ENCODE results near the gene ZNF521. TPM values are rescaled to one million over a fixed set of nuclear protein-coding genes. Genes with fewer than 3 reads are reported as not detected.

ZNF521 gene
- total RNA-seq, 1 experiment from 2014 or later = not detected

- H3K79me2 ChIP-seq (ENCODE audit: low read length) = no peaks in the 10 kb centered on the region
- H3K4me3 ChIP-seq (ENCODE audit: low read length) = no peak overlapping the region
- no peaks in the 10 kb centered on the region for H3K9me2 ChIP-seq (replicated peaks; ENCODE audit: insufficient read depth, low read length)
- H3K4me2 ChIP-seq (ENCODE audit: low read depth, low read length, poor library complexity, severe bottlenecking) = no peak overlapping the region
- DNase-seq = no peak
- no peaks in the 10 kb centered on the region for H3K4me1 ChIP-seq (ENCODE audit: low read length)
- no peak overlapping the region for H3K9ac ChIP-seq (ENCODE audit: low read length)
- H3K36me3 ChIP-seq (ENCODE audit: insufficient read depth, low read length) = no peaks in the 10 kb centered on the region
- H3K27ac ChIP-seq (ENCODE audit: low read length) = no peak overlapping the region
- no peaks in the 10 kb centered on the region for H3K9me3 ChIP-seq (ENCODE audit: low read length)
- no peaks in the 10 kb centered on the region for H4K20me1 ChIP-seq (ENCODE audit: insufficient read depth, low read depth, low read length)
- H2AFZ ChIP-seq (ENCODE audit: low read length) = no peak overlapping the region
- no peaks in the 10 kb centered on the region for H3K27me3 ChIP-seq (ENCODE audit: low read length)
Measured at GRCh38 chr18:25180973-25181548, 170.9 kb downstream of the ZNF521 start.

DNA sequence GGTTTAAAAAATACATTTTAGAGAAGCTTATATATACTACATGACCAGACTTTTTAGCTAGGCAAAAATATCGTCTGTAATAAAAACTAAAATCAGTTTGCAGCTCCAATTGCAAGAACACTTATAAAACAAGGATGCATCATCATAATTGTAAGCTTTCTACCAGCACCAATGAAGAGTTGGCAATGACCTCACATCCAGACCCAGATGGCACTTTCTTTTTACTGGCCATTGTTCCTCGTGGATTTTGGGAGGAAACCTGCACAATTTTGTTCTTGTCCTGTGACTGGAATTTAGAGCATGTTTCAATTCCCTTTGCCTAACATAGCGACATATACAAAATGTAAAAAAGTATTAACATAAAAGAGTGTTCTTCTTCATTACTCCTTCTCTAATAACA lies 174.3 kb downstream of the ZNF521 start:
- no peaks in the 10 kb centered on the region for H3K36me3 ChIP-seq (ENCODE audit: insufficient read depth, low read length)
- no peak overlapping the region for H3K4me2 ChIP-seq (ENCODE audit: low read depth, low read length, poor library complexity, severe bottlenecking)
- no peak overlapping the region for H3K9ac ChIP-seq (ENCODE audit: low read length)
- H3K79me2 ChIP-seq (ENCODE audit: low read length) = no peaks in the 10 kb centered on the region
- no peaks in the 10 kb centered on the region for H4K20me1 ChIP-seq (ENCODE audit: insufficient read depth, low read depth, low read length)
- no peak overlapping the region for H2AFZ ChIP-seq (ENCODE audit: low read length)
- H3K4me1 ChIP-seq (ENCODE audit: low read length) = no peaks in the 10 kb centered on the region
- no peak for DNase-seq
- H3K9me3 ChIP-seq (ENCODE audit: low read length) = no peaks in the 10 kb centered on the region
- H3K27me3 ChIP-seq (ENCODE audit: low read length) = no peaks in the 10 kb centered on the region
- H3K27ac ChIP-seq (ENCODE audit: low read length) = no peak overlapping the region
- no peaks in the 10 kb centered on the region for H3K9me2 ChIP-seq (replicated peaks; ENCODE audit: insufficient read depth, low read length)
- no peak overlapping the region for H3K4me3 ChIP-seq (ENCODE audit: low read length)

GRCh38 chr18:25176518-25177042 lies 175.4 kb downstream of the ZNF521 start:
- no peaks in the 10 kb centered on the region for H3K9me2 ChIP-seq (replicated peaks; ENCODE audit: insufficient read depth, low read length)
- H3K9me3 ChIP-seq (ENCODE audit: low read length) = no peaks in the 10 kb centered on the region
- no peak for DNase-seq
- H3K9ac ChIP-seq (ENCODE audit: low read length) = no peak overlapping the region
- no peaks in the 10 kb centered on the region for H4K20me1 ChIP-seq (ENCODE audit: insufficient read depth, low read depth, low read length)
- no peak overlapping the region for H2AFZ ChIP-seq (ENCODE audit: low read length)
- H3K27me3 ChIP-seq (ENCODE audit: low read length) = no peaks in the 10 kb centered on the region
- no peaks in the 10 kb centered on the region for H3K79me2 ChIP-seq (ENCODE audit: low read length)
- no peak overlapping the region for H3K27ac ChIP-seq (ENCODE audit: low read length)
- no peaks in the 10 kb centered on the region for H3K4me1 ChIP-seq (ENCODE audit: low read length)
- H3K36me3 ChIP-seq (ENCODE audit: insufficient read depth, low read length) = no peaks in the 10 kb centered on the region
- H3K4me3 ChIP-seq (ENCODE audit: low read length) = no peak overlapping the region
- H3K4me2 ChIP-seq (ENCODE audit: low read depth, low read length, poor library complexity, severe bottlenecking) = no peak overlapping the region

DNA sequence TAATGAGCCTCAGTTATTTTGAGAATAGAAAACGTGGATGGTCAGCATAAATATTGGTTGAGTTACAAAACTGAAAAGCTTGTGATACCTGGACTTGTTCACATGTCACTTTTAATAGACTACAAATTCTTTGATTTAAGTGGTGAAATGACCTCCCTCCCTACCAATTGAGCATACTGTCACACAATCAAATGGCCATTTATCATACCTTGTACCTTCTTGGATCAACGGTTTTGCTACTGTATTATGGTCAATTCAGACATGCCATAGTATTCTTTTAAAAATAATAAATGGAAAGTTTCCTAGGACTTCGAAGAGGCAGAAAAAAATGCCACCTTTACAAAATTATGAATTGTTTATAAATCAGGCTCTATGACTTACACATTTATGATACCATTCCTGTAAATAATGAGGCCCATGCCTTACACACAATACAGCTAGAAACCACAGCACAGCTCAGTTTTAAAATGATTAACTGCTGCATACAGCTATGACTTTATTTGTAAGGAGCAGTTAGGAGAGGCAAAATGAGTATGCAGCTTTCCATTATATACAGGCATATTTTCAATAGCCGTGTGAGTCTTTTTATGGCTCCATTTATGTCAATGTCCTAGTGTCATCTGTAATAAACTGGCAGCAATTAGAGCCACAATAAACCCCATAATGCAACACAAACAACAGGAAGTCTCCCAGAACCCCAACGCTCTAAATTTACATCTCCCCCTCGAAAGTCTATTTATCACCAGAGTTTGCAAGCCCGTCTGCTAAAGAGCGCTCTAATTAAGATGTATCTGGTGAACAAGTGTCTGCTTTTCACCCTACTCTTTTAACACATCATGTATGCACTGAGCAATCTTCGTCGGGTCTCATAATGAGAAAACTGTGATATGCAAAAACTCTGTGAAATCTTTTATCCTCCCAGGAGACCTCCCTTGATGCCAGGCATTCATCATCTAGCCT lies 176.1 kb downstream of the ZNF521 start:
- no peaks in the 10 kb centered on the region for H3K9me3 ChIP-seq (ENCODE audit: low read length)
- H3K4me3 ChIP-seq (ENCODE audit: low read length) = no peak overlapping the region
- no peaks in the 10 kb centered on the region for H4K20me1 ChIP-seq (ENCODE audit: insufficient read depth, low read depth, low read length)
- no peaks in the 10 kb centered on the region for H3K36me3 ChIP-seq (ENCODE audit: insufficient read depth, low read length)
- no peak overlapping the region for H3K4me2 ChIP-seq (ENCODE audit: low read depth, low read length, poor library complexity, severe bottlenecking)
- no peak overlapping the region for H3K9ac ChIP-seq (ENCODE audit: low read length)
- no peak overlapping the region for H3K27ac ChIP-seq (ENCODE audit: low read length)
- no peaks in the 10 kb centered on the region for H3K4me1 ChIP-seq (ENCODE audit: low read length)
- H2AFZ ChIP-seq (ENCODE audit: low read length) = no peak overlapping the region
- DNase-seq = no peak
- H3K27me3 ChIP-seq (ENCODE audit: low read length) = no peaks in the 10 kb centered on the region
- H3K79me2 ChIP-seq (ENCODE audit: low read length) = no peaks in the 10 kb centered on the region
- no peaks in the 10 kb centered on the region for H3K9me2 ChIP-seq (replicated peaks; ENCODE audit: insufficient read depth, low read length)

GRCh38 chr18:25174324-25174723 lies 177.6 kb downstream of the ZNF521 start:
- DNase-seq = no peak
- Histone ChIP-seq H3K27ac (ENCODE audit: low read length) (no peak overlapping the region), H3K36me3 (ENCODE audit: insufficient read depth, low read length) (no peaks in the 10 kb centered on the region), H3K9me2 (replicated peaks; ENCODE audit: insufficient read depth, low read length) (no peaks in the 10 kb centered on the region), H2AFZ (ENCODE audit: low read length) (no peak overlapping the region), H3K9ac (ENCODE audit: low read length) (no peak overlapping the region), H3K4me1 (ENCODE audit: low read length) (no peaks in the 10 kb centered on the region), H3K9me3 (ENCODE audit: low read length) (no peaks in the 10 kb centered on the region), H4K20me1 (ENCODE audit: insufficient read depth, low read depth, low read length) (no peaks in the 10 kb centered on the region), H3K79me2 (ENCODE audit: low read length) (no peaks in the 10 kb centered on the region), H3K4me3 (ENCODE audit: low read length) (no peak overlapping the region), H3K27me3 (ENCODE audit: low read length) (no peaks in the 10 kb centered on the region), H3K4me2 (ENCODE audit: low read depth, low read length, poor library complexity, severe bottlenecking) (no peak overlapping the region)

GRCh38 chr18:25171334-25171733 lies 180.6 kb downstream of the ZNF521 start:
- no peak overlapping the region for H2AFZ ChIP-seq (ENCODE audit: low read length)
- H3K4me2 ChIP-seq (ENCODE audit: low read depth, low read length, poor library complexity, severe bottlenecking) = no peak overlapping the region
- H3K4me3 ChIP-seq (ENCODE audit: low read length) = no peak overlapping the region
- H4K20me1 ChIP-seq (ENCODE audit: insufficient read depth, low read depth, low read length) = no peaks in the 10 kb centered on the region
- no peaks in the 10 kb centered on the region for H3K36me3 ChIP-seq (ENCODE audit: insufficient read depth, low read length)
- H3K4me1 ChIP-seq (ENCODE audit: low read length) = no peaks in the 10 kb centered on the region
- H3K79me2 ChIP-seq (ENCODE audit: low read length) = no peaks in the 10 kb centered on the region
- no peak overlapping the region for H3K9ac ChIP-seq (ENCODE audit: low read length)
- no peaks in the 10 kb centered on the region for H3K27me3 ChIP-seq (ENCODE audit: low read length)
- no peak overlapping the region for H3K27ac ChIP-seq (ENCODE audit: low read length)
- H3K9me2 ChIP-seq (replicated peaks; ENCODE audit: insufficient read depth, low read length) = no peaks in the 10 kb centered on the region
- no peaks in the 10 kb centered on the region for H3K9me3 ChIP-seq (ENCODE audit: low read length)
- no peak for DNase-seq

DNA sequence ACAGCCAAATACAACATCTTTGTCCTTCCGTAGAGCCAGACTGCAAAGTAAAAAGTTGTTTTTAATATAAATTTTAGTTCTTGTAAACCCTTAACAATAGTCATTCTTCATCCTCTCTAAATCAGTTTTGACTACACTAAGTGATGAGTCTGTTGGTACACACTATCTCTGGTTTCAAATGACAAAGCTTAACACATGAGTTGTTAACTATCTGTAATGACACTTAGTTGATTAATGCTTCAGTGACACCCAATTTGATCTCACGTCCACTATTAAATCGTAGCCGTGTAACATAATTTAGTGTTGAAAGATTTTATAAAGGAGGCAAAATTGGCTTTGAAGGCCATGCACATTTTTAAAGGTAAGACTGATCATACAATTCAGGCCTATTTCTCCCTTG lies 181.6 kb downstream of the ZNF521 start:
- Histone ChIP-seq H3K79me2 (ENCODE audit: low read length) (no peaks in the 10 kb centered on the region), H3K9ac (ENCODE audit: low read length) (no peak overlapping the region), H3K9me3 (ENCODE audit: low read length) (no peaks in the 10 kb centered on the region), H3K9me2 (replicated peaks; ENCODE audit: insufficient read depth, low read length) (no peaks in the 10 kb centered on the region), H4K20me1 (ENCODE audit: insufficient read depth, low read depth, low read length) (no peaks in the 10 kb centered on the region), H3K36me3 (ENCODE audit: insufficient read depth, low read length) (no peaks in the 10 kb centered on the region), H3K27me3 (ENCODE audit: low read length) (no peaks in the 10 kb centered on the region), H3K4me2 (ENCODE audit: low read depth, low read length, poor library complexity, severe bottlenecking) (no peak overlapping the region), H3K4me3 (ENCODE audit: low read length) (no peak overlapping the region), H3K4me1 (ENCODE audit: low read length) (no peaks in the 10 kb centered on the region), H2AFZ (ENCODE audit: low read length) (no peak overlapping the region), H3K27ac (ENCODE audit: low read length) (no peak overlapping the region)
- DNase-seq = no peak

GRCh38 chr18:25169701-25170100 lies 182.3 kb downstream of the ZNF521 start:
- no peaks in the 10 kb centered on the region for H3K9me3 ChIP-seq (ENCODE audit: low read length)
- H3K9me2 ChIP-seq (replicated peaks; ENCODE audit: insufficient read depth, low read length) = no peaks in the 10 kb centered on the region
- no peak for DNase-seq
- no peak overlapping the region for H3K27ac ChIP-seq (ENCODE audit: low read length)
- no peaks in the 10 kb centered on the region for H4K20me1 ChIP-seq (ENCODE audit: insufficient read depth, low read depth, low read length)
- no peaks in the 10 kb centered on the region for H3K27me3 ChIP-seq (ENCODE audit: low read length)
- H3K4me3 ChIP-seq (ENCODE audit: low read length) = no peak overlapping the region
- H2AFZ ChIP-seq (ENCODE audit: low read length) = no peak overlapping the region
- no peaks in the 10 kb centered on the region for H3K79me2 ChIP-seq (ENCODE audit: low read length)
- H3K4me1 ChIP-seq (ENCODE audit: low read length) = no peaks in the 10 kb centered on the region
- H3K9ac ChIP-seq (ENCODE audit: low read length) = no peak overlapping the region
- no peak overlapping the region for H3K4me2 ChIP-seq (ENCODE audit: low read depth, low read length, poor library complexity, severe bottlenecking)
- no peaks in the 10 kb centered on the region for H3K36me3 ChIP-seq (ENCODE audit: insufficient read depth, low read length)
